ENCODE results near the gene CCNH. TPM values are rescaled to one million over a fixed set of nuclear protein-coding genes. Genes with fewer than 3 reads are reported as not detected.

CCNH gene
- total and polyA plus RNA-seq, 9 donors, result 21.7 to 160 (median 44.6) TPM

GRCh38 chr5:87400305-87400899, 12.3 kb downstream of the CCNH start:
- no peak for DNase-seq
- intact Hi-C loops (cut with DNase I), result no loop called here
- Histone ChIP-seq H3K4me1 (ENCODE audit: insufficient read depth) (no peaks in the 10 kb centered on the region), H3K36me3 (no peaks in the 10 kb centered on the region), H3K27ac (no peak overlapping the region), H3K4me3 (no peak overlapping the region), H3K9me3 (no peaks in the 10 kb centered on the region), H3K27me3 (no peaks in the 10 kb centered on the region)
- TF ChIP-seq EP300 (IDR thresholded peaks at IDR 0.05) (no peak), CTCF (IDR thresholded peaks at IDR 0.05) (peak in 2 of 3 donors; percentile 25 to 29)
- WGBS, 3 donors, result 67 to 70% (median 67%) methylated on average over 4 of the region's 4 CpGs

GRCh38 chr5:87399720-87400119, 13.0 kb downstream of the CCNH start:
- Histone ChIP-seq H3K4me1 (ENCODE audit: insufficient read depth) (no peaks in the 10 kb centered on the region), H3K27me3 (no peaks in the 10 kb centered on the region), H3K9me3 (no peaks in the 10 kb centered on the region), H3K36me3 (no peaks in the 10 kb centered on the region), H3K27ac (no peak overlapping the region), H3K4me3 (no peak overlapping the region)
- TF ChIP-seq POLR2A (IDR thresholded peaks at IDR 0.05) (no peak), CTCF (IDR thresholded peaks at IDR 0.05) (no peak), EP300 (IDR thresholded peaks at IDR 0.05) (no peak)
- whole genome bisulfite sequencing, 3 donors, result 72 to 81% (median 76%) methylated on average over 2 of the region's 2 CpGs
- DNase-seq, result no peak
- intact Hi-C loops (cut with DNase I), result no loop called here

GRCh38 chr5:87398981-87399614, 13.6 kb downstream of the CCNH start:
- DNase-seq, result no peak
- intact Hi-C loops (cut with DNase I), result no loop called here
- no peaks in the 10 kb centered on the region for H3K27me3 ChIP-seq
- no peak overlapping the region for H3K4me3 ChIP-seq
- H3K27ac ChIP-seq, result no peak overlapping the region
- no peaks in the 10 kb centered on the region for H3K9me3 ChIP-seq
- 89 to 93% (median 93%) methylated on average over 5 of the region's 5 CpGs for WGBS, 3 donors
- no peaks in the 10 kb centered on the region for H3K36me3 ChIP-seq
- H3K4me1 ChIP-seq (ENCODE audit: insufficient read depth), result no peaks in the 10 kb centered on the region
- TF ChIP-seq POLR2A (IDR thresholded peaks at IDR 0.05), result no peak
- no peak for TF ChIP-seq CTCF (IDR thresholded peaks at IDR 0.05)
- no peak for TF ChIP-seq EP300 (IDR thresholded peaks at IDR 0.05)

- H3K9me3 ChIP-seq, result no peaks in the 10 kb centered on the region
- WGBS, 3 donors, result 61 to 76% (median 68%) methylated on average over 3 of the region's 3 CpGs
- H3K27ac ChIP-seq, result no peak overlapping the region
- intact Hi-C loops (cut with DNase I), result no loop called here
- H3K4me3 ChIP-seq, result no peak overlapping the region
- TF ChIP-seq EP300 (IDR thresholded peaks at IDR 0.05), result no peak
- no peak for TF ChIP-seq POLR2A (IDR thresholded peaks at IDR 0.05)
- no peak for TF ChIP-seq CTCF (IDR thresholded peaks at IDR 0.05)
- H3K36me3 ChIP-seq, result no peaks in the 10 kb centered on the region
- H3K27me3 ChIP-seq, result no peaks in the 10 kb centered on the region
- DNase-seq, result no peak
- peaks cover 1% of the 10 kb centered on the region for H3K4me1 ChIP-seq (ENCODE audit: insufficient read depth)
Measured at GRCh38 chr5:87394411-87395165, 18.1 kb downstream of the CCNH start.

Measured in ovary (tissue), 9 donors.